CD4-positive, alpha-beta T cell treated with Interleukin-15 for 1 hour (primary cell): ENCODE results near the gene LMNTD2.

Source experiments
- DNase-seq: peaks from one replicate; pipeline ENCODE4 v3.0.0-alpha.2; 2020

Gene LMNTD2

GRCh38 chr11:551131-551530 lies 9.4 kb downstream of the LMNTD2 start:
- DNase-seq, result no peak

GRCh38 chr11:550746-551085 lies 9.8 kb downstream of the LMNTD2 start:
- no peak for DNase-seq

GRCh38 chr11:550021-550745 lies 10.4 kb downstream of the LMNTD2 start:
- no peak for DNase-seq

- DNase-seq, result no peak
Observed at GRCh38 chr11:548700-549603, 11.6 kb downstream of the LMNTD2 start.

GRCh38 chr11:545171-545570 lies 15.4 kb downstream of the LMNTD2 start:
- no peak for DNase-seq

- DNase-seq, result no peak
Observed at GRCh38 chr11:544817-545166, 15.7 kb downstream of the LMNTD2 start.

- DNase-seq, result no peak
Observed at GRCh38 chr11:541433-541885, 19.1 kb downstream of the LMNTD2 start.

- DNase-seq, result no peak
Observed at GRCh38 chr11:540583-541432, 19.7 kb downstream of the LMNTD2 start.

- DNase-seq, result no peak
Observed at GRCh38 chr11:539971-540481, 20.5 kb downstream of the LMNTD2 start.

- no peak for DNase-seq
Observed at GRCh38 chr11:538431-539051, 22.0 kb downstream of the LMNTD2 start.

GRCh38 chr11:537622-538430 lies 22.7 kb downstream of the LMNTD2 start:
- no peak for DNase-seq

- DNase-seq, result peak; percentile 97
Observed at GRCh38 chr11:536841-537621, 23.5 kb downstream of the LMNTD2 start, which contains the start of gene LRRC56. LRRC56 (plus strand) TSS chr11:537527; CDS start chr11:540685, 3,158 bp downstream.

GRCh38 chr11:535519-536454 lies 24.8 kb downstream of the LMNTD2 start, which contains the start of gene HRAS:
HRAS (minus strand) TSS chr11:535576.
- DNase-seq, result peak; percentile 95

- no peak for DNase-seq
Observed at GRCh38 chr11:535210-535518, 25.4 kb downstream of the LMNTD2 start.

GRCh38 chr11:534396-535209 lies 25.9 kb downstream of the LMNTD2 start:
- DNase-seq, result no peak

- DNase-seq, result no peak
Observed at GRCh38 chr11:533586-534395, 26.7 kb downstream of the LMNTD2 start.

GRCh38 chr11:532986-533585 lies 27.5 kb downstream of the LMNTD2 start:
- DNase-seq, result no peak
